ENCODE data around the gene JAG1.

Gene JAG1

DNA sequence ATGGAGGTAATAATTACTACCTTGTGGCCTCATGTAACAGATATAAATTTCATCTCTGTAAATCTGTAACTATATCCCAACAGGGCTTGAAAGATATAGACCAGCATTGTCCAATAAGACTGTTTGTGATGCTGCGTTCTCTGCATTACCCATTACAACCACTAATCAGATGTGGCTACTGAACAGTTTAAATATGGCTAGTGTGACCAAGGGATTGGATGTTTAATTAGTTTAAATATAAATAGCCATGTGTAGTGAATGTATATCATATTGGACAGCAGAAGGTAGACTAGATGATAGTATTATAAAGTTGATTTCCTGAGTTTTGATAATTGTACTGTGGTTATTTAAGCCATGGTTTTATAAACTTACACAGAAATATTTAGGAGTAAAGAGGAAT lies 27.8 kb upstream of the JAG1 start:
- no peak overlapping the region for H3K4me3 ChIP-seq
- no peak overlapping the region for H3K27ac ChIP-seq

DNA sequence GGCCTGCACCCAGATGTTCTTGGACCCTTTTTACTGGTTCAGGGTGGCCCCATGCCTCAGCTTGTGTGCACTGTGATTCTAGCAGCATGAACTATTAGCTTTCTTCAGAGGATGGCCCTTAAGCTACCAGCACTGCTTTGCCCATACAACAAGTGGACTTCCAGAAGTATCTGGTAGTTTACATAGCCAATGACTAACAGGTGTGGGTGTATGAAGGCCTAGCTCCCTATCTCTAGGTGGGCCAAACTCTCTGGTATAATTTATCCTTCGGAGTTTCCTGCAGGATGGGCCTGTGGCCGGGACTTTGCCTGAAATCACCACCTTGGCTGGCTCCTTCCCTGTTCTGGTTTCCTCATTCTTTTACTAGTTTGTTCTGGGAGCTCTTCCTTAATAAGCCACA lies 26.1 kb upstream of the JAG1 start:
- no peak overlapping the region for H3K4me3 ChIP-seq
- H3K27ac ChIP-seq = no peak overlapping the region

DNA sequence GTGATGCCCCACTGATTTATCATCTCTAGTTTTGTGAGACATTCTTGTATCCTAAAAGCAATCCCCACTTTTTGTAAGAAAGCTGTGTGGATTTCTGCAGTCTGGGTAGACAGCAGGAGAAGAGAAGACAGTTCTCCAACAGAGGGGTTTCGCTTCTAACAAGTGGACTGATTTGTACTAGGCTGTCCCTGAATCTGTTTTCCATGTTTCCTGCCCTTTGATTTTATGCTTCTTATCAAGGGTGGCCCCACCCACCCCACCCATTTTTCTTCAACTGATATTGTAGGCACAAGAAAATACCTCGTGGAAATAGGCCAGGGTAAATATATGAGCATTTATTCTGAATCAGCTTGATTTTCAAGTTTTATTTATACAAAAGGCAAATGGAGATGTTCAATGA lies 25.7 kb upstream of the JAG1 start:
- Histone ChIP-seq H3K4me3 (no peak overlapping the region), H3K27ac (no peak overlapping the region)

DNA sequence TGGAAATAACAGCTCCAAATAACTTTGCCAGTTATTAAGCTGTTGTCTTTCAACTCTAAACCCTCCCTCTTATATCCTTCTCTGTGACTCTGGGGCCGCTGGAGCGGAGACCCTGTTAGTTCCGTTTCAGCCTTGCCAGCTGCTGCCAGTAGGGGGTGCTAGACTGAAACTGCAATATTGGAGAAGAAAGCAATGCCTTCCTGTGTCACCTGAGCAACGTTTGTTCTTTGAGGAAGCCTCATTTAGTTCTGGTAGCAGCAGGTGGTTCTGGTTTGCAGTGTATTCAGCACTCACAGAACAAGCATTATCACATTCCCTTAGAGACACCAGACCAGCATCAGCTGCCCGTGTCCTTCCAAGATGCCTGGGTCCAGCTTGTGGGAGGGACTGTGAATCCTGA lies 22.9 kb upstream of the JAG1 start:
- no peak overlapping the region for H3K27ac ChIP-seq
- no peak overlapping the region for H3K4me3 ChIP-seq

DNA sequence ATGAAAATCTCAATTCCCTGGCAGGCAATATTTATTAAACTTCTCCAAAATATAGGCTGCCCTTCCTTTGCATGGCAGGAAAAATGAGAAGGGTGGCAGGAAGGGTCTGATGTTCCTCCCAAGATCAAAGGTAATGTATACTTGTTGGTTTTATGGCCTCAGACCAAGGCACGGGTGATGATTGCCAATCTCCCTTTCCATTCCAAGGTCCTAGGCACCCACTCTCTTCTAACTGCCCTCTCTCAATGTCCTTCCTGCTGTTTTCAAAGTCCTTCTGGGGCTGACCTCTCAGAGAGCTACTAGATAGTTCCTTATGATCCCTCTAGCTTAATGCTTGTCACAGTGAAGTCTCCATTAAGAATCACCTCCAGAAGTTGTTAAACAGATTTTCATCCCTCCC lies 15.6 kb upstream of the JAG1 start:
- no peak overlapping the region for H3K27ac ChIP-seq
- H3K4me3 ChIP-seq = no peak overlapping the region

DNA sequence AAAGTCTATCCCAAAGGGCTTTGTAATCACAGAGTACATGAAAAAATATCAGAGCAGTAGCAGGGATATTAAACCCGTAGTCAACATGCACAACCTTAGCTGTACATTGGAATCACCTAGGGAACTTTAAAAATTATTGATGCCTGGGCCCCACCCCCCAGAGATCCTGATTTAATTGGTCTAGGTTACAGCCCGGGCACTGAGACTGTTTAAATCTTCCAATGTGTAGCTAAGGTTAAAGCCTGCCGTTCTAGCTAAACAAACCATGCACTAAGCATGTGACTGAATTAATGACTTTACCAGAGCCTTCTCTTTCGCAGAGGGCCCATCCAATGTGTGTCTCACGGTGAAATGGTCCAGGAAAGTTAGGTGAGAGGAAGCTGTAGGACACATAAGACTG lies 14.1 kb upstream of the JAG1 start:
- Histone ChIP-seq H3K4me3 (no peak overlapping the region), H3K27ac (no peak overlapping the region)

DNA sequence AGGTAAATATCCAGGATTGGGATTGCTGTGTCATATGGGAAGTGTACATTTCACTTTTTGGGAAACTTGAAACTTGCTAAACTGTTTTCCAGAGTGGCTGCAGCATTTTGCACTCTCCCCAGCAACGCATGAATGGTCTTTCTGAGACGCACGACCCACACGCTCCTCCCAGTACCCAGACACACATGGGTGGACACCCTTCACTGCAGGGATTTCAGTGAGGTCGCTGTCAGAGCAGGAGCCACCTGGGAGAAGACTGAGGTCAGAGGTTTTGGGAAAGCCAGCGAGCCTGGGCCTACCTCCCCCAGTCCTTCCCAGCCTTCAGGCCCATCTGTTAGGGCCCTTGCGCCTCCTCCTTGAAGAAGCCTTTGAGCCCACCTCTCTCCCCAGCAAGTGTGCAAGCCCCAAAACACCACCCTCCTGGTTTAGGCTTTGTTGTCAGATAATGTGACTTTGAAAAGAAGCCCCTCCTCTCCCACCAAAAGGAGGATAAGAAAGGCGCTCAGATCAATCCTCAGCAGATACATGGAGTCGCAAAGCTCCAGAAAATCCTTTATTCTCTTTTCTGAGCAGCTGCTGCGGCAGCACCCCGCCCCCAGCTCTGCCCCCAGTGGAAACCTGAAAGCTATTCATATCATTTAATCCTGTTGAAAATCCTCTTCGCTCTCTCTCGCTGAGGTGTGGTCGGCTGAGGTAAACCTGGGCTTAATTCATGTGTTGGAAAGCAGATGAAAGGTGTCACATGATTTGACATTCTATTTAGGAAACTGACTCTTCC lies 12.7 kb upstream of the JAG1 start:
- Histone ChIP-seq H3K27ac (no peak overlapping the region), H3K4me3 (no peak overlapping the region)

DNA sequence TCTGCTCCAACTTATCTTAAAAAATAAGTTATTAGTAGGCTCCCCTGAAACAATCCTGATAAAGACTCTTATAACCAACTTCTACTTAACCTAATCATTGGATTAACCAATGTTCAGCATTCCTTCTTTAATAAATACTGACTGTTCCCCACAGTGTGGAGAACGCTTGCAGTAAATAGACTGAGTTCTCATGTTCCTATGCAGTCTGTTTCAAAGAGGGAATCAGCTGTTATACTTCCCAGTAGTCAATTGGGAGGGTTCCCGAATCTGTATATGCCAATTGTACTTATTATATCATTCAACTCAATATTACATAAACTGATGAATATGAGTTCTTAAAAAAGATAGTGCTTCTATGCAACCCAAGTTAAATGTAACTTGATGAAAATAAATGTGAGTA lies 9.7 kb upstream of the JAG1 start:
- Histone ChIP-seq H3K4me3 (no peak overlapping the region), H3K27ac (no peak overlapping the region)

DNA sequence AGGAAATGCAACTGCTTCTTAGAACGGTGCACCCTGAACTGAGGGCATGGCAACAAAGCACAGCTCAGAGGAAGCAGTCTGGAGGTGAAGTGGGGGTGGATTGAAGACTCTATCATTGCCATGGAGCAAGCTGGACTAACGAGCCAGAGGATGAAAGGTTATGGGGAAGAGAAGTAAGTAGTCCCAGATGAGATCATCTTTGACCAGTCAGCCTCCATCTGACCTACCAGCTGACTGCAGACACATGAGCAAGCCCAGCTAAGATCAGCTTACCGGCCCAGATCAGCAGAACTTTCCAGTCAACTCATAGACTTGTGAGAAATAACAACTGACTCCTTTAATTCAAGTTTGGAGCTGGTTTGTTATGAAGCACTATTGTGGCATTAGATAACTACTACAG lies 9.1 kb upstream of the JAG1 start:
- Histone ChIP-seq H3K4me3 (no peak overlapping the region), H3K27ac (no peak overlapping the region)

DNA sequence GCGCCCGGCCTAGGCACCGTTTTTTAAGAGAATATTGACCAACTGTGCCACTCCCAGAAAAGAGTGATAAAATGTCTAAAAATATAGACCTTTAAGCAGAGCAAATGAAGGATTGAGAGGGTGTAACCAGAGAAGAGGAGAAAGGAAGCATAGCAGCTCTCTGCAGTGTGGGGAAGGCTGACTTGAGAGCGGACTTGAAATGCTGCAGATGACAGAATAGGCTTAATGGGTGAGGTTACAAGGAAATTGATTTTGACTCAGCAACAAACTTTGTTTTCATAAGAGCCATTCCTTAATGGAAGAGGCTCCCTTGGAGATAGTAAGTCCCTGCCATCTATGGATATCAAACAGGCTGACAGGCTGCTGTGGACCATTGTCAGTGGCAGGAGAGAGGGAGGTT lies 7.7 kb upstream of the JAG1 start:
- H3K27ac ChIP-seq = no peak overlapping the region
- H3K4me3 ChIP-seq = no peak overlapping the region

DNA sequence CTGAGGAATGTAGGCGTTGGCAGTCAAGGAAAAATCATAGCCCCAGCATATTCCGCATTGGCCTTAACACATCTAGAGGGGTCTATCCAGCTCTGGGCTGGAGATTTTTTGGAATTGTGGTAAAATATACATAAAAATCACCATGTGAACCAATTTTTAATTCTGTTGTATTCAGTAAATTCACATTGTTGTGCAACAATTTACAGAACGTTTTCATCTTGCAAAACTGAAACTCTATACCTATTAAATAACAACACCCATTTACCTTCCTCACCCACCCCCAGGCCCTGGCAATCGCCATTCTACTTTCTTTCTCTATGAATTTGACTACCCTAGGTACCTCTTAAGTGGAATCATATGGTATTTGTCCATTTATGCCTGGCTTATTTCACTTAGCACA lies 6.8 kb upstream of the JAG1 start:
- no peak overlapping the region for H3K27ac ChIP-seq
- no peak overlapping the region for H3K4me3 ChIP-seq

DNA sequence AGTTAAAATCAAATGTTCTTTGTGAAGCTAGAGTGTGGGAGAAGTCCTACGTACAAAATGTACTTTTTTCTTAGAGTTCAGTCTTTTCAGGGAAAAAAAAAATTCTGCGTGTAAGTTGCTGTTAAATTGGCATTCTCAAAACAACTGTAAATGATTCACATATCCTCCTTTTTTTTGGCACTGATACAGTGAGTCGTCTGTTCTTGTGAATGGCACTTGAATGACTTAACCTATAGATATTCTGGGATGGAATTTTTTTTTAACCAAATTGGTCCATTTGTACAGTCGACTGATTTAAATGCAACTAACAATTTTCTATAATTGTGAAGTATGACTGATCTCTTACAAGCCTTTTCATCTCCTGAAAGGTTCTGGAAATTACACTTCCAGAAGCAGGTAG lies 5.5 kb upstream of the JAG1 start:
- no peak overlapping the region for H3K27ac ChIP-seq
- no peak overlapping the region for H3K4me3 ChIP-seq

DNA sequence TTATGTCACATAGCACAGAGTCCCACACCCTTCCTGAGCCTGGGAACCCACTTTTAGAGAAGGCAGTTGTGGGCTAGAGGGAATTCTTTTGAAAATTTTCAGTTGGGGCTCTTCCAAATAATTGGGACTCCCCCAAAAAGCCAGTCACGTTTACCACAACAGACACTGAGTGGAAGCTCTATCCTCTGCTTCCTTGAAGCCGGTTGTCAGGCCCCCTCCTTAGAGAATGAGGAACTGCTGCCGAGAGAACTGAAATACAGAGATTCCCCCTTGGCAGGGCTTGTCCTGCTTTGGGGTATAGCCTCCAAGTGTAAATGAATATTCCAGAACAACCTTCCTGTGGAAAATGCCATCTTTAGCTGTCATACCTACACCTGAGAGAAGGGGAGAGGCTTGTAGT lies 2.7 kb upstream of the JAG1 start:
- H3K4me3 ChIP-seq = no peak overlapping the region
- no peak overlapping the region for H3K27ac ChIP-seq

DNA sequence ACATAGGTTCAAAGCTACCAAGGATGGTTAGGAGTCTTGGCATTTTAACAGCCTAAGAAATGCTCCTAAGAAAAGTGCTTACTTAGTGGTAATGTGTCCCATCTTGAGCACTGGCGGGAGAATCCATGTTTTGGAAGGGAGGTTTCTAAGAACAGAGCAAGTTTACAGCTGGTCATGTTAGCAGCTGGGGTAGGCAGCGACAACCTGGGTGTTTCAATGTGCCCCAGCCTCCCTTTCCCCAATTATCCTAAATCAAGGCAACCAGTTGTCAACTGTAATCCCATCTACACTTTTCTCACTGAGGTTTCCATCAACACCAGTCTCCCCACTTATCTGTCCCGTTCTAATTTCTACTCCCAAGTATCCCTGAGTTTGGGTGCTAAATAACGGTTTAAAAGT lies 1.6 kb upstream of the JAG1 start:
- H3K4me3 ChIP-seq = peak overlapping the region in 2 of 7 experiments; percentile 71
- H3K27ac ChIP-seq = peak overlapping the region in 13 of 21 experiments; percentile 90 to 99 (median 98)

DNA sequence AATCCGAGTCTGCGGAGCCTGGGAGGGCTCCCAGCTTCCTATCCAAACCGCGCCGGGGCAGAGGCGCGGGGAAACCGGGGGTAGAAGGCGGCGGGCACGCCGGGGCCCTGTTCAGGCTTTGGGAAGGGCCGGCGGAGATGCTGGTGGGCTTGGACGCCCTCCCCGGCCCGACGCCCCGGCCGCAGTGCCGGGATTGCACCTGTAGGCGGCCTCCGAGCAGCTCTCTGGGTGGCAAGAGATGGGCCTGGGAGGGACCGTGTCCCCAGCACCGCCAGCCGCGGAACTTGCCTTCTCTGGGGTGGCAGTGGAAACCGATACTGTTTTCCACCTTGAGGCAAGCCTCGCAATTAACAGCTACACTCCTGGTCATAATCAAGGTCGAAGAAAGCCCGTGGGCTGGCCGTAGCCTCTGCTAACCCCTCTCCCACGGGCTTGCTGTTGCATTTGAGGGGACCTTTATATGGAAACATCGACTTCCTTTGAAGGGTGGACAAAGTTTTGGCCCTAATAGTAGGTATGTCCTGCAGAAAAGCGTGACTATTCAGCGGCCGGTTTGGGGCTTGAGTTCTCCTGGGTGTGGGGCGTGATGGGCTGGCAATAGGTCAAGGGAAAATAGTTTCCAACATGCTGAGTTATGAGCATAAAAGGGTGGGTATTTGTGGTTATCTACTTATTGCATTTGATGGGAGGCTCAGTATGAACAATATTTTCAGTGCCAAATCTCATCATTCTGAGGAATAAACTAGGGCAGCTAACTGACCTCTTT lies 1.1 kb upstream of the JAG1 start:
- H3K27ac ChIP-seq = peak overlapping the region; percentile 90 to 99 (median 98)
- peak overlapping the region; percentile 50 to 91 (median 71) for H3K4me3 ChIP-seq

DNA sequence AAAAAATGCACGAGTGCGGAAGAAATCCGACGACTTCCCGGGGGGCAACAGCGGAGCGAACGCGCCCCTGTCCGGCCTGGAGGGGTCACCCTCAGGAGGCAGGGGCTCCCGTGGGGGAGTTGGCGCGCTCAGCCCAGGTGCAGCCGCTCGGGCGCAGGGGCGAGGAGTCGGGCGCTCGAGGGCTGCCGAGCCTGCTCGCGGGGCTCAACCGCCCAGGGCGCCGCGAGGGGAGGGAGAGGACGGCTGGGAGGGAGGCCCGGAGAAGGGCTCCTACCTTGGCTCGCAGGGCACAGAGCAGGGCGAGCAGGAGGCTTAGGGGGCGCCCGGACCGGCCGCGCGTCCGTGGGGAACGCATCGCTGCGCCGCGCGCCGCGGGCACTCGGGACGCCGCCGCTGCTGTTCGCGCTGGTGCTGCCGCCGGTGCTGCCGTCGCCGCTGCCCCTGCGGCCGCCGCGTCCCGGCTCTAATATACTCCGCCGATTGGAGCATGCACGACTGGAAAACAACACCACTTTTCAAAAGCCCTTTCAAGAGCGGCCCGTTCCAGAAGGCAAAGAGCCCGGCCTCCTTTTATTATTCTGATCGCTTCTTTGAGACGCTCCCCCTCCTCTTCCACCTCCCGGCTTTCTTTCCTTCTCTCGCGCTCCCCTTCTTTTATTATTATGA lies 490 bp downstream of the JAG1 start:
- peak overlapping the region; percentile 50 to 91 (median 71) for H3K4me3 ChIP-seq
- H3K27ac ChIP-seq = peak overlapping the region; percentile 90 to 99 (median 98)

DNA sequence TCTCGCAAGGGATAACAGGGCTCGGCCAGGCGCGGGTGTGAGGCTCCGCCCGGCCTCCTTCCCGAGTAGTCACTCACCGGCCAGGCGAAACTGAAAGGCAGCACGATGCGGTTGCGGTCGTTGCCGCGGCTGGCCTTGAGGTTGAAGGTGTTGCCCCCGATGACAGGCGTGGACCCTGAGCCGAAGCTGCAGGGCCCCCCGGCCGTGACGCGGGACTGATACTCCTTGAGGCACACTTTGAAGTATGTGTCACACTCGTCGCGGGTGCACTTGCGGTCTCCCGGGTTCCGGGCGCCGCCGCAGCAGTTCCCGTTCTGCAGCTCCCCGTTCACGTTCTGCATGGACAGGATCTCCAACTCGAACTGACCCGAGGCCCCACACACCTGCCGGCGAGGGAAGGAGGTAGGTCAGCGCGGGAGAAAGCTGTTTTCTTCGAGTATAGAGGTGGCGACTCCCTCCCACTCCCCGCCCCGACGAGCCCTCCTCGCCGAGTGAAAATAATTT lies 1.1 kb downstream of the JAG1 start:
- peak overlapping the region; percentile 90 to 99 (median 98) for H3K27ac ChIP-seq
- peak overlapping the region; percentile 50 to 91 (median 71) for H3K4me3 ChIP-seq

DNA sequence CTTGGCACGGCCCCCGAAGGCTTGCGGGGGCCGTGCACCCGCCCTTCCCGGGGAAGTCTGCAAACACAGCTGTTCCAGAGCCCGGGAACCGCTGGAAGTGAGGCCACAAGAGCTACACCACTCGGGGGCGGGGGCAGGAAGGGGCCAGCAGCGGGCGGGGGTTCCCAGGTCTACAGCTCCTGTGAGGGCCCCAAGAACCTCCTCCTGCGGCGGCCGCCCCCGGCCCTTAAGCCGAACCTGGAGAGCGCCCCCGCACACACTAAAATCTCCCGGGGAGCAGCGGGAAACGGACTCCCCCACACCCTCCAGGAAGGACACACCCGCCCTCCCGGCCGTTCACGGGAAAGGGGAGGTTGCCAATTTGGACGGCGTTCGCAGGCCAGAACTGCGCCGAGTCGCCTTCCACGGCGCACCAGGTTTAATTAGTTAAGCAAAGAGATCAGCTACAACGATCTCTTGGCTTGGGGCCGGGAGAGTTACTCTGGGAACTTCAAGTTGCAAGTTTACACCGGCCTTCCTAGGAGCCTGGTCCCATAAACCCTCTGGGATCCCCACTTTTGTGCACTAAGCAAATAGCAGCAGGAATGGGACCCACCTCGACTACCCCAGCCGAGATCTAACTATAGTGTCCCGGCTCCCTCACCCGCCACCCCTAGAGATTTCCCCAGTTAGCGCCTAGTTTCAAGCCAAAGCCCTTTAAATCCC lies 1.7 kb downstream of the JAG1 start:
- peak overlapping the region; percentile 90 to 99 (median 98) for H3K27ac ChIP-seq
- peak overlapping the region; percentile 50 to 91 (median 71) for H3K4me3 ChIP-seq

DNA sequence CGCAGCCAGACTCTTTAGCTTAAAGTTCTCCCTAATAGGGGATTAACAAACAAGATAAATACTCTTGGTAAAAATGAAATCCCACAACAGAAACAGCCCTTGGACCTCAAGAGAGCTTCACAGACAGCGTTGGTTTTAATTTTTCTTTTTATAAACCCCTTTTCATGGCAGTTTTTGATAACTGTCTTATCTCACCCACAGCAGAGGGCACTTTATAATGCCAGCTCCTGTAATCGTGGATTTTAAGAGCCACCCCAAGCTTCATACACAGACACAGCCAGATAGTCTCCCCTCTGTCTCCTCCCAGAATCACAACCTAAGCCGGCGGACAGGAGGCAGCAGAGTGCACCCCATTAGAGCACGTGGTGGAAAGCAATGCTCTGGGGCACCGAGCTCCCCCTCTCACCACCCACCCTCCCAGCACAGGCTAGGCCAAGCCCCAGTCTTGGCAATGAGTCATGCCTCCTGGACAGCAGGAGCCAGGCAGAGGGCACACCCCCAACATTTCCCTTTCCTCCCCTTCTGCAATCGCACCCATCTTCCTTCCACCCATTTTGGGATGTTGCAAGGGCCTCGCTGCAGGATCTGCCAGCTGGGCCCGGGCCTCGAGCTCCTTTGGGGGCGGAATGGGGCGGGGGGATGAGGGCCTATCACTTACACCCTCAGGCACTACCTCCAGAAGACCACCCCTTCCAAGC lies 2.4 kb downstream of the JAG1 start:
- peak overlapping the region; percentile 90 to 99 (median 98) for H3K27ac ChIP-seq
- peak overlapping the region; percentile 50 to 91 (median 71) for H3K4me3 ChIP-seq

Measured in skin epidermis (tissue), 12 donors.